Central memory CD4-positive, alpha-beta T cell (primary cell): ENCODE data around the gene FMN2.

Experiments
- DNase-seq: peaks from one replicate; pipeline ENCODE4 v3.0.0; 2022

FMN2 gene

GRCh38 chr1:240201931-240202330 is 110.2 kb downstream of the FMN2 start:
- DNase-seq = no peak

- no peak for DNase-seq
These were observed 115.5 kb downstream of the FMN2 start for GRCh38 chr1:240207073-240207709.

- DNase-seq = no peak
These were observed 118.3 kb downstream of the FMN2 start for GRCh38 chr1:240210026-240210425.

- DNase-seq = no peak
These were observed 120.9 kb downstream of the FMN2 start for GRCh38 chr1:240212556-240212955.

- no peak for DNase-seq
These were observed 125.7 kb downstream of the FMN2 start for GRCh38 chr1:240217403-240217802.

- no peak for DNase-seq
These were observed 127.4 kb downstream of the FMN2 start for GRCh38 chr1:240219104-240219503.

GRCh38 chr1:240226102-240226501 is 134.4 kb downstream of the FMN2 start:
- no peak for DNase-seq

- DNase-seq = no peak
These were observed 139.1 kb downstream of the FMN2 start for GRCh38 chr1:240230816-240231215.

- DNase-seq = no peak
These were observed 140.8 kb downstream of the FMN2 start for GRCh38 chr1:240232530-240232929.

GRCh38 chr1:240234485-240235210 is 143.0 kb downstream of the FMN2 start:
- DNase-seq = no peak

- no peak for DNase-seq
These were observed 144.0 kb downstream of the FMN2 start for GRCh38 chr1:240235521-240236288.

GRCh38 chr1:240237305-240237721 is 145.6 kb downstream of the FMN2 start:
- no peak for DNase-seq

GRCh38 chr1:240239309-240239708 is 147.6 kb downstream of the FMN2 start:
- no peak for DNase-seq

GRCh38 chr1:240241278-240241677 is 149.6 kb downstream of the FMN2 start:
- no peak for DNase-seq

GRCh38 chr1:240242601-240243144 is 151.0 kb downstream of the FMN2 start:
- DNase-seq = no peak

- no peak for DNase-seq
These were observed 153.4 kb downstream of the FMN2 start for GRCh38 chr1:240244968-240245628.

GRCh38 chr1:240245629-240246020 is 153.9 kb downstream of the FMN2 start:
- no peak for DNase-seq

GRCh38 chr1:240247899-240248298 is 156.2 kb downstream of the FMN2 start:
- no peak for DNase-seq

- DNase-seq = no peak
These were observed 162.3 kb downstream of the FMN2 start for GRCh38 chr1:240254006-240254405.

- DNase-seq = no peak
These were observed 163.2 kb downstream of the FMN2 start for GRCh38 chr1:240254778-240255291.

GRCh38 chr1:240255922-240256321 is 164.2 kb downstream of the FMN2 start:
- no peak for DNase-seq

- no peak for DNase-seq
These were observed 165.3 kb downstream of the FMN2 start for GRCh38 chr1:240256836-240257503.
